Muscle of back (tissue), 11 donors: ENCODE results near the gene TMEM41B. TPM values are rescaled to one million over a fixed set of nuclear protein-coding genes. Genes with fewer than 3 reads are reported as not detected.
"Not testable (repeated sequence)": the region's sequence is repeated elsewhere in the genome, so short reads cannot be mapped to it uniquely, and the experiment has no call there.

Source experiments
- DNase-seq, 3 donors: peaks; one replicate each; pipeline versions ENCODE4 v3.0.0 to v3.0.0-alpha.2; 2013
- polyA plus RNA-seq, 10 donors: library from polyadenylated mRNA; unstranded; fragments of 120-200 nt; gene quantifications; one replicate each; pipeline ENCODE4 v1.2.1, GENCODE V29; 2013; ENCODE audit not compliant: insufficient read length in 10 of 10

The TMEM41B gene
- polyA plus RNA-seq, 10 donors, result 10.3 to 18.9 (median 14.8) TPM

DNA sequence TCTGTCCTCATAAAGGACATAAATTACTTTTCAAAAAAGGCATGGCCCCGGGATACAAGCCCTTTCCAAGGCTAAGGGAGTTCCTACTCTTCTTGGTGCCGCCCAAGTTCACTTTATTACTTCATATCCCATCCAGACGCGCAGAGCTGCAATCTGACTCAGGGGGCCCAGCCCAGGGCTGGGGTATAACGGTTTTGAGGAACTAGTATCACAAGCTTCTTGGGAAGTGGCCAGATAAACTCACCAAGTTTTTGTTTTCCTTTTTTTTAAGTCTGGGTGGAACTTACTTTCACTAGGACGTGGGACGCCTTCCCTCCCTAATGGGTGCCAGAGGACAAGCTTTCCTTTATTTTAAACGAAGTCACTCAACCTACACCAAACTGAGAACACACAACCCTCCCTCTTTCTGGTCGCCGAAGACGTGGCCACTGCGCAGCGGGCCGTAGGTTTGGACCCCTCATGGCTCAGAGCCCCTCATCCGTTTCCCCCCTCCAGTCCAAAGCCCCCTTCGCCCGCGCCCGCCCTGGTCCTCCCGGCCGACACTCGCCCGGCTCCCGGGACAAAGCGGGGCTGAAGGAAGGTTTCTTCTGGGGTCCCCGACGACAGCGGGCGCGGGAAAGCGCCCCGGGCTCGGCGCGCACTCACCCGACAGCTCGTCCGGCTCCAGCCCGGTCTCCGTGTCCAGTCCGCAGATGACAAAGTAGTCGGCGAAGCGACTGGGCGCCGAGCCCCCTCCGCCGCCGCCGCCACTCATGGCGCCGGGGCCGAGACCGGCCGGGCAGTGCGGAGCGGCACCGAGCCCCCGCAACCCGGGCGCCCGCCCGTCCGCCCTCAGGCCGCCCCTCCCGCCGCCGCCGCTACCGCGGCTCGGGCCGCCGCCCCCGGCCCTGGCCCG lies 49.8 kb downstream of the TMEM41B start:
- DNase-seq, result peak; percentile 80 to 94 (median 85)

DNA sequence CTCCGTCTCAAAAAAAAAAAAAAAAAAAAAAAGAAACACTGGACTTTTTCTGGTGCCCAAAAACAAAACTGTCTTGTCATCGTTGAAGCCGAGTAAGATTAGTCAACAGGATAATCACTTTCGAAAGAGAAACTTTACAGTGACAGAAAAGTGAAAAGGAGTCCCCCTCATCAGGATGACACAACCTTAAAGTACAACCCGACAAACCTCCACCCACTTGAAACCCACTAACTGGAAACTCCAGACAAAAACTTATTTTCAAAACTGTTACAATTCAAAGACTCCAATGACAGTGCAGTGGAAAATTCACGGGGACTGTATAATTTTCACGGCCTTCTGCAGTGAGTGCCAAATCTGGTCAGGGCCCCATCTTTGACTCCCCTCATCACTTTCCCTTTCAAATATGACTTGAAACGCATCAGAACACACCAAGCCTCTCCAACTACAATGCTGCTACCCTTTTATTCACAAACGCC lies 50.5 kb downstream of the TMEM41B start:
- no peak for DNase-seq

DNA sequence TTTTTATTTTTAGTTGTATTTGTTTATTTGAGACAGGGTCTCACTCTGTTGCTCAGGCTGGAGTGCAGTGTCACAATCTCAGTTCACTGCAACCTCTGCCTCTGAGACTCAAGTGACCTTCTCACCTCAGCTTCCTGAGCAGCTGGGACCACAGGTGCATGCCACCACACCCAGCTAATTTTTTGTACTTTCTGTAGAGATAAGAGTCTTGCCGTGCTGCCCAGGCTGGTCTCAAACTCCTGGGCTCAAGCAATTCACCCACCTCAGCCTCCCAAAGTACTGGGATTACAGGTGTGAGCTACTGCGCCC lies 53.6 kb downstream of the TMEM41B start:
- not testable (repeated sequence) for DNase-seq

DNA sequence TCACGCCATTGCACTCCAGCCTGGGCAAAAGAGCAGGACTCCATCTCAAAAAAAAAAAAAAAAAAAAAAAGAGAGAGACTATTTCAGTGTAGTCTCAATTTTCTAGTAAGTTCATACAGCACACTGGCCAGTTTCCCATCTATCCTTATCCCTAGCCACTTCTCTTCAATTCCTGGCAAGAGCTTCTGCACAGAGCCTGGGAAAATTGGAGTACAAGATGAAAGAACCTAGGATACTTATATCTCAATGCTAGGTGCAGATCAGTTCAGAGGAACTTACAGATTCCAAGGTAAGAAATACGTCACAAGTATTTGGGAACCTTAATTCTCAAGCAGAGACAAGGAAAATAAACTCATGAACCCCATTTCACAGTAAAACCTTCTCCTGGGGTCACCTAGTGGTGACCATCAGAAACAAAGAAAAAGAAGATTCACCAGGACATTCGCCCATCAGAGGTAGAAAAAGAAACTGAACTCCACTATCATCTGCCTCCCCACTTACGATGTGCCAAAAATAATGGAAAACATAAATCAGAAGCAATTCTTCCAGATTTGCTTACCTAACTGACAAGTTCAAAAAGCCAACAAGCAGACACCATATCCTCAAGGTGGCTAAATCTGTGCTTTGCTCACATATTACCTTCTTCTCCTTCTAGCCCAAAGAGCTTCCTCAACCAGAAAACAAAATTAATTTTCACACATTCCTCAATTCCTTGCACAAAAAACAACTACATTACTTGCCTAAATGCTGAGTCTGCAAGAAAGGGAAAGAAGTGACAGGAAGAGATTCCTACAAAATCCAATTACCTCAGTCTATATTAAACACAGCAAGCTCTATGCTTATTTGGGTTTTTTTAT lies 54.2 kb downstream of the TMEM41B start:
- DNase-seq, result peak in 2 of 3 donors; percentile 51 to 65

DNA sequence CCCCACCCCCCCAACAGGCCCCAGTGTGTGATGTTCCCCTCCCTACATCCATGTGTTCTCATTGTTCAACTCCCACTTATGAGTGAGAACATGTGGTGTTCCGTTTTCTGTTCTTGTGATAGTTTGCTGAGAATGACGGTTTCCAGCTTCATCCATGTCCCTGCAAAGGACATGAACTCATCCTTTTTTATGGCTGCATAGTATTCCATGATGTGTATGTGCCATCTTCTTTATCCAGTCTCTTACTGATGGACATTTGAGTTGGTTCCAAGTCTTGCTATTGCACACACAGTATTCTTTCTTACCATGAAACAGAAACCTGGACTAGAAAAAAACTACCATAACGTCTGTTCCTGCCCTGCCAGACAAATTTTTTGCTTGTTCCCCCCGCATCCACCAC lies 56.1 kb downstream of the TMEM41B start:
- not testable (repeated sequence) for DNase-seq

DNA sequence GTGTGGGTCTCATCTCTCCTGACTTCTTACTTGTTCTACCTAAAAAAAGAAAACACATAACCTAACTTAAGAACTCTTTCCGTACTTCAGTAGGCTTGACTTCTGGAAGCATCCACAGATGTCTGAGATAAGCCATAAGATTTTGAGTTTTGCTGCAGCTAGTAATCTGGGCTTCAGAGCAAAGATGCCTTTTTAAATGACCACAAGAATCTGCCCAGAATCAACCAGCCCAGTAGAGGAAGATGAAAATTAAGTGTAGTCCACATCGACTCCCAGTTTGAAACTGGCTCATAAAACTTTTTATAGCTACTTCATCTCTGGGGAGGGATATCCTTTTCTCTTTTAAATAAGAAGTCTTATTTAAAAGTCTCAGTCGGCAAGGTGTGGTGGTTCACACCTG lies 60.0 kb downstream of the TMEM41B start:
- no peak for DNase-seq

DNA sequence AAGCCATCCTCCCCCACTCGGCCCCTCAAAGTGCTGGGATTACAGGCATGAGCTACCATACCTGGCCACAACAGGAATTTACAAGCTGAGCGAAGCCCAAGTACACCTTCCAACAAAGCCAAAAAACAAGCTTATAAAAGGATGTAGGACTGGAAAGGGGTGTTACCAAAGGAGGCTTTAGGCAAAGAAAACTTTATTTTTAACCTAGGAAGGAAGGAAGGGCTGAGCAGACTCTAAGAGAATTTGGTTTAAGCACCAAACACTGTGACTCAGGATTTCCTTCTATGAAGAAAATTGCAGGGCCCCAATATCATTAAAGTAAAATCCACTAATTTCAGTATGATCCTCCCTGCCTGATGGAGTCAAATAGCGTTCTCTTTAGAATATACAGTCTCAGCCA lies 61.3 kb downstream of the TMEM41B start:
- DNase-seq, result no peak

DNA sequence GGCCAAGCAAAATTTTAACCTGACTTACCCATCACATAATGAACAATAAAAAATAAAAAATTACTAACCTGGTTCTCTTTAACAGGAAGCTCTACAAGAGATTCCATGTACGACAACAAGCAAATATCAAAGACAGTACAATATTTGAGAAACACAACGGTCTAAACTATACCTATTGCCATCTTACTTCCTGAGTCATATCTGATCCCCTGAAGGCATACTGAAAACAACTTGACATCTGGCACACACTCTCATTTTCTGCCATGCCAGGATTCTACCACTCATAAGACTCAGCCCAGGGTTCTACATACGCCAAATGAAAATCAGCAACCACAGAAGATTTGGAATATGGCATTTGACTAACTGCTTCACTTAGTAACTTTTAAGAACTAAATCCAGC lies 63.1 kb downstream of the TMEM41B start:
- no peak for DNase-seq

DNA sequence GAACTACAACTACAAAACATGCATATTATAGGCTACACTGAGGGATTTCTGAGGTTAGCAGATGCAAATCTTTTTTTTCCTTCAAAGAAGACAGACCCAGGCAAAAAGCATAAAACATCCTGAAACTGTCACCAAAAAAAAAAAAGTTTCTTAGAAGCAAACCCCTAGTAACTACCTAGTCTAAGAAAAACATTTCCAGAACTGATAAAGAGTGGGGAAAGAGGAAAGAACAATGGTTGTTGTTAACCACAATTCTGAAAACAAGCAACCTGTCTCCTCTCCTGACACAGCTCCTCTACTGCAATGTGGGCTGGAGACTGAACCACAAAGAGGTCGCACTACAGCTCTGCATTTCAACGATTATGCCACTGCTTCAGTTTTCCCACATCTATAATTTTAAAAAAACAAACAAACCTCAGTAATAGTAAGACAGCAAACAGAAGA lies 64.2 kb downstream of the TMEM41B start:
- no peak for DNase-seq

DNA sequence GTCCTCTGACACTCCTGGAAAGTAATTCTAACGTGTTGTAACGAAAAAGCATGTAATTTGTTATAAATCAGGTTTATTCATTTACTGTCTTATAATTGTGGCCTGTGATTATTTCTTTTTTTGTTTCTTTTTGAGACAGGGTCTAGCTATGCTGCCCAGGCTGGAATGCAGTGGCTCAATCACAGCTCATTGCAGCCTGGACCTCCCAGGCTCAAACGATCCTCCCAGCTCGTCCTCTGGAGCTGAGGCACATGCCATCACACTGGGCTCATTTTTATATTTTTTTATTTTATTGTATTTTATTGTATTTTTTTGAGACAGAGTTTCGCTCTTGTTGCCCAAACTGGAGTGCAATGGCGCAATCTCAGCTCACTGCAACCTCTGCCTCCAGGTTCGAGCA lies 65.1 kb downstream of the TMEM41B start:
- DNase-seq, result no peak

DNA sequence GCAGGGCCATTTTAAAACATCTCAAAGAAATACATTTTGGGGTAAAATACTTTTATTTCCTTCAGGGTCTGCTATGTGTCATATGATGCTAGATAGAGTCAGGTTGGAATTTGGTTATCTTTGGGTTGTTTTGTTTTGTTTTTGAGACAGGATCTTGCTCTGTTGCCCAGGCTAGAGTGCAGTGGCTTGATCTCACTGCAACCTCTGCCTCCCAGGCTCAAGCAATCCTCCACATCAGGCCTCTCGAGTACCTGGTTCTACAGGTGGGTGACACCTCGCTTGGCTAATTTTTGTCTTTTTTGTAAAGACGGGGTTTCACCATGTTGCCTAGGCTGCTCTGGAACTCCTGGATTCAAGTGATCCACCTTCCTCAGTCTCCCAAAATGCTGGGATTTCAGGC lies 66.5 kb downstream of the TMEM41B start:
- DNase-seq, result no peak

DNA sequence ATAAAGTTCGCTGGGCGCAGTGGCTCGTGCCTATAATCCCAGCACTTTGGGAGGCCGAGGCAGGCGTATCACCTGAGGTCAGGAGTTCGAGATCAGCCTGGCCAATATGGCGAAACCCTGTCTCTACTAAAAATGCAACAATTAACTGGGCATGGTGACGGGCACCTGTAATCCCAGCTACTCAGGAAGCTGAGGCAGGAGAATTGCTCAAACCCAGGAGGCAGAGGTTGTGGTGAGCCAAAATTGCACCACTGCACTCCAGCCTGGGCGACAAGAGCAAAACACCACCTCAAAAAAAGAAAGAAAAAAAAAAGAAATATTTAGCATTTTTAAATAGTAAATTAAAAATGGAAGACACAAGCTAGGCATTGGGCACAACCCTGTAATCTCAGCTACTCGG lies 78.2 kb downstream of the TMEM41B start:
- DNase-seq, result not testable (repeated sequence)

DNA sequence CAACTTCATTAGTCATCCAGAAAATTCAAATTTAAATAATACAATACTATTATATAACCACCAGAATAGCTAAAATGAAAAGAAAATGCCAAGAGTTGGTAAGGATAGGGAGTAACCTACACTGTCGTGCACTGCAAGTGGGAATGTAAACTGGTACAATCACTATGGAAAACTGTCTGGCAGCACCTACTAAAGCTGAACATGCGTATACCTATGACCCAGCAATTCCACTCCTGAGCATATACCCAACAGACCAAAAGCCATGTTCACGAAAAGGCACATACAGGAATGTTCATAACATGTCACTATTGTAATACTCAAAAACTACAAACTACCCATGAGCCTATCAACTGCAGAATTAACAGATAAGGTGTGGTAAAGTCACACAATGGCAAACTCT lies 81.9 kb downstream of the TMEM41B start:
- DNase-seq, result no peak

DNA sequence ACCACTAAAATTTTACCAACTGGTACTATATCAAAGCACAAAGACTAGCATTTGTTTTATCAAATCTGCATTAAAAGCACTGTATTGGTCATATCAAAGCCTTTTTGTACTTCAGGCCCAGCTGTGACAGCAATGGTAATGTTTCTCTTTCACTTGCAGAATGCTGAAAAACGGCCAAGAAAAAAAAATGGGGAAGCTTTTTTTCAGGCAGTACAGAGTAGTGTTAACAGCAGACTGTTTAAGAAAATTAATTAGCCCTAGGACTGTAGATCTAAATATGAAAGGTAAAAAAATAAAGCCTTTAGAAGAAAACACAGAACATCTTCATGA lies 82.6 kb downstream of the TMEM41B start:
- peak; percentile 59 to 80 (median 71) for DNase-seq

Other genes with a start within 250 kb of the TMEM41B start
- 10 to 100 TPM; 17.0 to 50.3 (median 31.6) TPM for gene SCUBE2, start 223.0 kb downstream of the TMEM41B start, polyA plus RNA-seq
- 10 to 100 TPM; 63.7 to 89.4 (median 72.1) TPM for gene DENND5A, start 49.2 kb downstream of the TMEM41B start, polyA plus RNA-seq
- 100 to 1,000 TPM in 4 of 10 donors, 10 to 100 TPM in 6; 75.0 to 132 (median 95.4) TPM for gene IPO7, start 70.1 kb upstream of the TMEM41B start, polyA plus RNA-seq
- 10 to 100 TPM; 11.8 to 20.7 (median 15.3) TPM for gene ZNF143, start 146.4 kb upstream of the TMEM41B start, polyA plus RNA-seq